ENCODE data around the gene CARM1.

- no peak for TF ChIP-seq MAZ (IDR thresholded peaks at IDR 0.05; ENCODE audit: borderline replicate concordance, low read depth, low read length)
- no peak for TF ChIP-seq MAZ (CRISPR knock-in tag; IDR thresholded peaks at IDR 0.05; ENCODE audit: low read depth)
- no peak for TF ChIP-seq ATF4 (CRISPR knock-in tag; IDR thresholded peaks at IDR 0.05)
- TF ChIP-seq, protein P1, sequence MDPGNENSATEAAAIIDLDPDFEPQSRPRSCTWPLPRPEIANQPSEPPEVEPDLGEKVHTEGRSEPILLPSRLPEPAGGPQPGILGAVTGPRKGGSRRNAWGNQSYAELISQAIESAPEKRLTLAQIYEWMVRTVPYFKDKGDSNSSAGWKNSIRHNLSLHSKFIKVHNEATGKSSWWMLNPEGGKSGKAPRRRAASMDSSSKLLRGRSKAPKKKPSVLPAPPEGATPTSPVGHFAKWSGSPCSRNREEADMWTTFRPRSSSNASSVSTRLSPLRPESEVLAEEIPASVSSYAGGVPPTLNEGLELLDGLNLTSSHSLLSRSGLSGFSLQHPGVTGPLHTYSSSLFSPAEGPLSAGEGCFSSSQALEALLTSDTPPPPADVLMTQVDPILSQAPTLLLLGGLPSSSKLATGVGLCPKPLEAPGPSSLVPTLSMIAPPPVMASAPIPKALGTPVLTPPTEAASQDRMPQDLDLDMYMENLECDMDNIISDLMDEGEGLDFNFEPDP (CRISPR knock-in tag; conservative IDR thresholded peaks at IDR 0.05), result no peak
- TF ChIP-seq MED1 (CRISPR knock-in tag; IDR thresholded peaks at IDR 0.05), result no peak
- no peak for TF ChIP-seq STAT5B (CRISPR knock-in tag; IDR thresholded peaks at IDR 0.05)
- TF ChIP-seq, protein P2, sequence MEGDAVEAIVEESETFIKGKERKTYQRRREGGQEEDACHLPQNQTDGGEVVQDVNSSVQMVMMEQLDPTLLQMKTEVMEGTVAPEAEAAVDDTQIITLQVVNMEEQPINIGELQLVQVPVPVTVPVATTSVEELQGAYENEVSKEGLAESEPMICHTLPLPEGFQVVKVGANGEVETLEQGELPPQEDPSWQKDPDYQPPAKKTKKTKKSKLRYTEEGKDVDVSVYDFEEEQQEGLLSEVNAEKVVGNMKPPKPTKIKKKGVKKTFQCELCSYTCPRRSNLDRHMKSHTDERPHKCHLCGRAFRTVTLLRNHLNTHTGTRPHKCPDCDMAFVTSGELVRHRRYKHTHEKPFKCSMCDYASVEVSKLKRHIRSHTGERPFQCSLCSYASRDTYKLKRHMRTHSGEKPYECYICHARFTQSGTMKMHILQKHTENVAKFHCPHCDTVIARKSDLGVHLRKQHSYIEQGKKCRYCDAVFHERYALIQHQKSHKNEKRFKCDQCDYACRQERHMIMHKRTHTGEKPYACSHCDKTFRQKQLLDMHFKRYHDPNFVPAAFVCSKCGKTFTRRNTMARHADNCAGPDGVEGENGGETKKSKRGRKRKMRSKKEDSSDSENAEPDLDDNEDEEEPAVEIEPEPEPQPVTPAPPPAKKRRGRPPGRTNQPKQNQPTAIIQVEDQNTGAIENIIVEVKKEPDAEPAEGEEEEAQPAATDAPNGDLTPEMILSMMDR (CRISPR knock-in tag; IDR thresholded peaks at IDR 0.05), result no peak
- TF ChIP-seq MIER2 (CRISPR knock-in tag; IDR thresholded peaks at IDR 0.05), result no peak
- no peak for TF ChIP-seq TP53 (CRISPR knock-in tag; conservative IDR thresholded peaks at IDR 0.05)
- TF ChIP-seq THAP9 (CRISPR knock-in tag; IDR thresholded peaks at IDR 0.05; ENCODE audit: borderline replicate concordance), result no peak
- TF ChIP-seq XRCC5 (optimal IDR thresholded peaks at IDR 0.05; ENCODE audit: low read length), result no peak
- TF ChIP-seq, protein P3, sequence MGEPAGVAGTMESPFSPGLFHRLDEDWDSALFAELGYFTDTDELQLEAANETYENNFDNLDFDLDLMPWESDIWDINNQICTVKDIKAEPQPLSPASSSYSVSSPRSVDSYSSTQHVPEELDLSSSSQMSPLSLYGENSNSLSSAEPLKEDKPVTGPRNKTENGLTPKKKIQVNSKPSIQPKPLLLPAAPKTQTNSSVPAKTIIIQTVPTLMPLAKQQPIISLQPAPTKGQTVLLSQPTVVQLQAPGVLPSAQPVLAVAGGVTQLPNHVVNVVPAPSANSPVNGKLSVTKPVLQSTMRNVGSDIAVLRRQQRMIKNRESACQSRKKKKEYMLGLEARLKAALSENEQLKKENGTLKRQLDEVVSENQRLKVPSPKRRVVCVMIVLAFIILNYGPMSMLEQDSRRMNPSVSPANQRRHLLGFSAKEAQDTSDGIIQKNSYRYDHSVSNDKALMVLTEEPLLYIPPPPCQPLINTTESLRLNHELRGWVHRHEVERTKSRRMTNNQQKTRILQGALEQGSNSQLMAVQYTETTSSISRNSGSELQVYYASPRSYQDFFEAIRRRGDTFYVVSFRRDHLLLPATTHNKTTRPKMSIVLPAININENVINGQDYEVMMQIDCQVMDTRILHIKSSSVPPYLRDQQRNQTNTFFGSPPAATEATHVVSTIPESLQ (CRISPR knock-in tag; conservative IDR thresholded peaks at IDR 0.05), result no peak
- no peak for TF ChIP-seq TAF1 (CRISPR knock-in tag; IDR thresholded peaks at IDR 0.05)
- TF ChIP-seq PRDM15 (CRISPR knock-in tag; IDR thresholded peaks at IDR 0.05), result no peak
- no peak for TF ChIP-seq PATZ1 (CRISPR knock-in tag; IDR thresholded peaks at IDR 0.05)
Measured at GRCh38 chr19:10866495-10866894, 4.9 kb upstream of the CARM1 start.
